GM23338 (cell line): ENCODE results near the gene TMIGD3. TPM values are rescaled to one million over a fixed set of nuclear protein-coding genes. Genes with fewer than 3 reads are reported as not detected.

Experiments used
- ATAC-seq: fragments of 200-7000 bp; cut with Tn5 transposase; 3 replicates; pipeline ENCODE4 v1.9.1; 2020
- DNase-seq: peaks from one replicate; pipeline ENCODE4 v3.0.0-alpha.2; 2015; ENCODE audit warnings: low spot score
- H2AFZ ChIP-seq: fragments of 200-600 bp; sonication (generic); 2 replicates; pipeline ENCODE4 v1.8.0; 2016; ENCODE audit warnings: antibody characterized with exemption, mild to moderate bottlenecking, moderate library complexity
- H3F3A ChIP-seq: fragments of 200-600 bp; sonication (generic); replicated peaks from 2 replicates; pipeline ENCODE4 v1.8.0; 2017; ENCODE audit warnings: antibody characterized with exemption, mixed run types, low read depth
- H3K27ac ChIP-seq: fragments of 200-600 bp; sonication (generic); 2 replicates; pipeline ENCODE4 v1.6.1; 2016; ENCODE audit warnings: low read depth
- H3K27me3 ChIP-seq: fragments of 200-600 bp; sonication (generic); 2 replicates; pipeline ENCODE4 v1.8.0; 2016; ENCODE audit warnings: mild to moderate bottlenecking, mixed run types, moderate library complexity; ENCODE audit not compliant: insufficient read depth
- H3K36me3 ChIP-seq: fragments of 200-600 bp; sonication (generic); 2 replicates; pipeline ENCODE4 v1.8.0; 2016; ENCODE audit warnings: mild to moderate bottlenecking; ENCODE audit not compliant: insufficient read depth
- H3K4me1 ChIP-seq: fragments of 200-600 bp; sonication (generic); 2 replicates; pipeline ENCODE4 v1.8.0; 2016; ENCODE audit warnings: mild to moderate bottlenecking, moderate library complexity; ENCODE audit not compliant: insufficient read depth
- H3K4me2 ChIP-seq: fragments of 200-600 bp; sonication (generic); 2 replicates; pipeline ENCODE4 v1.7.1; 2017; ENCODE audit warnings: mixed run types
- H3K4me3 ChIP-seq: fragments of 200-600 bp; sonication (generic); 2 replicates; pipeline ENCODE4 v1.6.1; 2016; ENCODE audit warnings: mixed run types
- H3K79me2 ChIP-seq: fragments of 200-600 bp; sonication (generic); replicated peaks from 2 replicates; pipeline ENCODE4 v1.8.0; 2017; ENCODE audit warnings: mild to moderate bottlenecking; ENCODE audit not compliant: insufficient read depth
- H3K9me2 ChIP-seq: fragments of 200-600 bp; sonication (generic); 2 replicates; pipeline ENCODE4 v1.8.0; 2017; ENCODE audit not compliant: insufficient read depth
- H4K20me1 ChIP-seq: fragments of 200-600 bp; sonication (generic); replicated peaks from 2 replicates; pipeline ENCODE4 v1.8.0; 2017; ENCODE audit warnings: mild to moderate bottlenecking; ENCODE audit not compliant: insufficient read depth
- H3K27ac Mint-ChIP-seq: 2 replicates; pipeline ENCODE4 v1.8.0; 2020; ENCODE audit warnings: inconsistent platforms, mild to moderate bottlenecking, moderate library complexity, mixed read lengths
- H3K27me3 Mint-ChIP-seq: 3 replicates; pipeline ENCODE4 v1.8.0; 2022; ENCODE audit warnings: low read depth, mild to moderate bottlenecking, moderate library complexity, mixed read lengths, inconsistent platforms; ENCODE audit not compliant: insufficient read depth, poor library complexity
- H3K36me3 Mint-ChIP-seq: 3 replicates; pipeline ENCODE4 v1.8.0; 2021; ENCODE audit warnings: low read depth, mild to moderate bottlenecking, inconsistent platforms, moderate library complexity, mixed read lengths
- H3K4me1 Mint-ChIP-seq: 3 replicates; pipeline ENCODE4 v1.8.0; 2020; ENCODE audit warnings: mild to moderate bottlenecking, inconsistent platforms, mixed read lengths
- H3K4me3 Mint-ChIP-seq: 3 replicates; pipeline ENCODE4 v1.8.0; 2021; ENCODE audit warnings: moderate library complexity, mild to moderate bottlenecking, inconsistent platforms, mixed read lengths
- H3K9me3 Mint-ChIP-seq: 3 replicates; pipeline ENCODE4 v1.8.0; 2020; ENCODE audit warnings: moderate library complexity, mild to moderate bottlenecking, inconsistent platforms, mixed read lengths
- CREB1 ChIP-seq: fragments of 250-450 bp; sonication (Bioruptor Pico); IDR thresholded peaks from 2 replicates; pipeline ENCODE4 v1.5.0; 2020; ENCODE audit warnings: low read depth, mild to moderate bottlenecking, moderate library complexity
- CTCF ChIP-seq, 2 experiments: fragments of 200-600 bp in 1 of 2; sonication (generic) in 1 of 2; conservative IDR thresholded peaks; 2 replicates each; pipeline versions ENCODE4 v1.5.1 to v1.6.1; 2016 to 2017; ENCODE audit warnings: antibody characterized with exemption in 2 of 2, low read depth in 2 of 2, mild to moderate bottlenecking in 2 of 2, moderate library complexity in 1 of 2
- EZH2 ChIP-seq: fragments of 200-600 bp; sonication (generic); IDR thresholded peaks from one replicate; pipeline ENCODE4 v1.8.0; 2017; ENCODE audit warnings: antibody characterized with exemption, mild to moderate bottlenecking, low read depth; ENCODE audit not compliant: unreplicated experiment
- EZH2phosphoT487 ChIP-seq: fragments of 200-600 bp; sonication (generic); IDR thresholded peaks from one replicate; pipeline ENCODE4 v1.8.1; 2018; ENCODE audit warnings: antibody characterized with exemption; ENCODE audit not compliant: unreplicated experiment
- JUNB ChIP-seq: IDR thresholded peaks from one replicate; pipeline ENCODE4 v1.6.1; 2016; ENCODE audit warnings: antibody characterized with exemption; ENCODE audit not compliant: unreplicated experiment
- NANOG ChIP-seq: IDR thresholded peaks from 2 replicates; pipeline ENCODE4 v1.6.1; 2016; ENCODE audit warnings: antibody characterized with exemption, borderline replicate concordance
- POLR2AphosphoS5 ChIP-seq: IDR thresholded peaks from 2 replicates; pipeline ENCODE4 v1.6.1; 2016; ENCODE audit warnings: antibody characterized with exemption, low read depth
- STAT1 ChIP-seq: IDR thresholded peaks from one replicate; pipeline ENCODE4 v1.6.1; 2016; ENCODE audit warnings: antibody characterized with exemption; ENCODE audit not compliant: unreplicated experiment
- ZNF114 ChIP-seq: fragments of 250-450 bp; sonication (Bioruptor Pico); IDR thresholded peaks from 2 replicates; pipeline ENCODE4 v1.5.0; 2020; ENCODE audit warnings: mild to moderate bottlenecking, moderate library complexity
- ZNF331 ChIP-seq: fragments of 250-450 bp; sonication (Bioruptor Pico); IDR thresholded peaks from 2 replicates; pipeline ENCODE4 v1.5.0; 2020; ENCODE audit warnings: low read depth, mild to moderate bottlenecking, moderate library complexity
- polyA plus RNA-seq: library from polyadenylated mRNA; unstranded; fragments of >200 nt; fragmentation: Nextera tagmentation; extraction: Ambion mirVana; gene quantifications from 2 replicates; pipeline ENCODE4 v1.2.1, GENCODE V29; 2016
- total RNA-seq: library from RNA; depleted of rRNA; stranded (reverse); fragments of >200 nt; shearing (Covaris generic); gene quantifications from 2 replicates; pipeline ENCODE4 v1.2.3, GENCODE V29; 2014
- TF ChIP-seq, protein P1 (sequence below): IDR thresholded peaks from 2 replicates; pipeline ENCODE4 v1.6.1; 2016; ENCODE audit warnings: antibody characterized with exemption
- TF ChIP-seq, protein P2 (sequence below): IDR thresholded peaks from one replicate; pipeline ENCODE4 v1.6.1; 2018; ENCODE audit warnings: antibody characterized with exemption; ENCODE audit not compliant: unreplicated experiment
- TF ChIP-seq, protein P3 (sequence below): fragments of 250-450 bp; sonication (Bioruptor Pico); IDR thresholded peaks from 2 replicates; pipeline ENCODE4 v1.5.0; 2020; ENCODE audit warnings: mild to moderate bottlenecking, moderate library complexity

TMIGD3 gene
- total and polyA plus RNA-seq, 2 experiments from 2014 or later: not detected

DNA sequence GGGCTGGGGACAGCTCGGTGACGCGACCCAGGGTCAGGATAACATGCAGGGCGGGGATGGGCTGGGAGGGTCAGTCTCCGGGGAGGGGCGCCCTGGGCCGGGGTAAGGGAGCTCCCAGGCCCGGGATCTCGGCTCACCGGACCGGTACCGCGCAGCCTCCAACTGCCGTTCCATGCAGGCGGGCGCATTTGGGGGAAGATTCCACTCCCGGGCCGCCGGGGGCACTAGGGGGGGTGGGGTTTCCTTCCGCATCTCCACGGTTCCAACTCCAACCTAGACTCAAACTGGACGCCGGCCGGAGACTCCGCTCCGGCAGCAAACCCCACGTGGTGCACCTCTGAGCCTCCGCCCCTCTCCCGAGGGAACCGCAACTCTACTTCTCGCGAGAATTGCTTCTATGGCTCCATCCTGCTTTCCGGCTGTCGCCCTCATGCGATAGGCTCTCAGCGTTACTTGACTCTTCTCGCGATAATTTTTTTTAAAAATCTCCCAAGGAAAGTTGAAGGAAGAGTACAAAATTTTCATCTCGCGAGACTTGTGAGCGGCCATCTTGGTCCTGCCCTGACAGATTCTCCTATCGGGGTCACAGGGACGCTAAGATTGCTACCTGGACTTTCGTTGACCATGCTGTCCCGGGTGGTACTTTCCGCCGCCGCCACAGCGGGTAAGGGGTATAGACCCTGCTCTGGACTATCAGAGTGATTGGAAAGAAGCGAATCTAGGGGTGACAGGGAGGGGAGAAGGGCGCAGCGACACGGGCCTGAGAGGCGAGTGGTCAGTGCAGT lies 54.3 kb downstream of the TMIGD3 start, which contains the start of the genes ATP5PB and WDR77:
TSS of gene ATP5PB (plus strand) at position 547 of the 785 bp plus-strand sequence. CDS start at position 625, 78 bp downstream.
TSS of gene WDR77 (minus strand) at position 339 of the 785 bp plus-strand sequence. CDS start at position 252, 87 bp downstream.
- peak; percentile 90 for ATAC-seq

More for the DNA sequence above, 54.3 kb downstream of the TMIGD3 start, which contains the start of the genes ATP5PB and WDR77:
- Histone ChIP-seq H3K27me3 (no peaks in the 10 kb centered on the region), H3F3A (no peaks in the 10 kb centered on the region), H3K4me2 (peak within 1 kb of the TSS; percentile 100), H3K4me3 (peak within 1 kb of the TSS; percentile 71), H3K79me2 (peaks cover 79% of the 10 kb centered on the region), H3K27ac (peak within 1 kb of the TSS; percentile 35), H4K20me1 (peaks cover 16% of the 10 kb centered on the region), H3K9me2 (no peaks in the 10 kb centered on the region), H3K4me1 (peaks cover 7% of the 10 kb centered on the region; the same call in 1 of the 2 replicates), H2AFZ (peak within 1 kb of the TSS; percentile 49), H3K36me3 (peaks cover 20% of the 10 kb centered on the region)
- peak; percentile 100 for DNase-seq
- peak within 1 kb of the TSS; percentile 100 for H3K4me3 Mint-ChIP-seq
- TF ChIP-seq POLR2AphosphoS5: peak; percentile 79
- TF ChIP-seq EZH2phosphoT487: no peak
- TF ChIP-seq ZNF331 (CRISPR knock-in tag): no peak
- TF ChIP-seq JUNB: no peak
- TF ChIP-seq EZH2: no peak
- no peak for TF ChIP-seq CTCF (conservative IDR thresholded peaks at IDR 0.05; ENCODE audit: low read depth in 2 of 2)
- TF ChIP-seq STAT1: no peak
- TF ChIP-seq, protein P1, sequence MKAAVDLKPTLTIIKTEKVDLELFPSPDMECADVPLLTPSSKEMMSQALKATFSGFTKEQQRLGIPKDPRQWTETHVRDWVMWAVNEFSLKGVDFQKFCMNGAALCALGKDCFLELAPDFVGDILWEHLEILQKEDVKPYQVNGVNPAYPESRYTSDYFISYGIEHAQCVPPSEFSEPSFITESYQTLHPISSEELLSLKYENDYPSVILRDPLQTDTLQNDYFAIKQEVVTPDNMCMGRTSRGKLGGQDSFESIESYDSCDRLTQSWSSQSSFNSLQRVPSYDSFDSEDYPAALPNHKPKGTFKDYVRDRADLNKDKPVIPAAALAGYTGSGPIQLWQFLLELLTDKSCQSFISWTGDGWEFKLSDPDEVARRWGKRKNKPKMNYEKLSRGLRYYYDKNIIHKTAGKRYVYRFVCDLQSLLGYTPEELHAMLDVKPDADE: no peak
- TF ChIP-seq, protein P2, sequence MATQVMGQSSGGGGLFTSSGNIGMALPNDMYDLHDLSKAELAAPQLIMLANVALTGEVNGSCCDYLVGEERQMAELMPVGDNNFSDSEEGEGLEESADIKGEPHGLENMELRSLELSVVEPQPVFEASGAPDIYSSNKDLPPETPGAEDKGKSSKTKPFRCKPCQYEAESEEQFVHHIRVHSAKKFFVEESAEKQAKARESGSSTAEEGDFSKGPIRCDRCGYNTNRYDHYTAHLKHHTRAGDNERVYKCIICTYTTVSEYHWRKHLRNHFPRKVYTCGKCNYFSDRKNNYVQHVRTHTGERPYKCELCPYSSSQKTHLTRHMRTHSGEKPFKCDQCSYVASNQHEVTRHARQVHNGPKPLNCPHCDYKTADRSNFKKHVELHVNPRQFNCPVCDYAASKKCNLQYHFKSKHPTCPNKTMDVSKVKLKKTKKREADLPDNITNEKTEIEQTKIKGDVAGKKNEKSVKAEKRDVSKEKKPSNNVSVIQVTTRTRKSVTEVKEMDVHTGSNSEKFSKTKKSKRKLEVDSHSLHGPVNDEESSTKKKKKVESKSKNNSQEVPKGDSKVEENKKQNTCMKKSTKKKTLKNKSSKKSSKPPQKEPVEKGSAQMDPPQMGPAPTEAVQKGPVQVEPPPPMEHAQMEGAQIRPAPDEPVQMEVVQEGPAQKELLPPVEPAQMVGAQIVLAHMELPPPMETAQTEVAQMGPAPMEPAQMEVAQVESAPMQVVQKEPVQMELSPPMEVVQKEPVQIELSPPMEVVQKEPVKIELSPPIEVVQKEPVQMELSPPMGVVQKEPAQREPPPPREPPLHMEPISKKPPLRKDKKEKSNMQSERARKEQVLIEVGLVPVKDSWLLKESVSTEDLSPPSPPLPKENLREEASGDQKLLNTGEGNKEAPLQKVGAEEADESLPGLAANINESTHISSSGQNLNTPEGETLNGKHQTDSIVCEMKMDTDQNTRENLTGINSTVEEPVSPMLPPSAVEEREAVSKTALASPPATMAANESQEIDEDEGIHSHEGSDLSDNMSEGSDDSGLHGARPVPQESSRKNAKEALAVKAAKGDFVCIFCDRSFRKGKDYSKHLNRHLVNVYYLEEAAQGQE: peak; percentile 19
- TF ChIP-seq ZNF114 (CRISPR knock-in tag): no peak
- TF ChIP-seq, protein P3, sequence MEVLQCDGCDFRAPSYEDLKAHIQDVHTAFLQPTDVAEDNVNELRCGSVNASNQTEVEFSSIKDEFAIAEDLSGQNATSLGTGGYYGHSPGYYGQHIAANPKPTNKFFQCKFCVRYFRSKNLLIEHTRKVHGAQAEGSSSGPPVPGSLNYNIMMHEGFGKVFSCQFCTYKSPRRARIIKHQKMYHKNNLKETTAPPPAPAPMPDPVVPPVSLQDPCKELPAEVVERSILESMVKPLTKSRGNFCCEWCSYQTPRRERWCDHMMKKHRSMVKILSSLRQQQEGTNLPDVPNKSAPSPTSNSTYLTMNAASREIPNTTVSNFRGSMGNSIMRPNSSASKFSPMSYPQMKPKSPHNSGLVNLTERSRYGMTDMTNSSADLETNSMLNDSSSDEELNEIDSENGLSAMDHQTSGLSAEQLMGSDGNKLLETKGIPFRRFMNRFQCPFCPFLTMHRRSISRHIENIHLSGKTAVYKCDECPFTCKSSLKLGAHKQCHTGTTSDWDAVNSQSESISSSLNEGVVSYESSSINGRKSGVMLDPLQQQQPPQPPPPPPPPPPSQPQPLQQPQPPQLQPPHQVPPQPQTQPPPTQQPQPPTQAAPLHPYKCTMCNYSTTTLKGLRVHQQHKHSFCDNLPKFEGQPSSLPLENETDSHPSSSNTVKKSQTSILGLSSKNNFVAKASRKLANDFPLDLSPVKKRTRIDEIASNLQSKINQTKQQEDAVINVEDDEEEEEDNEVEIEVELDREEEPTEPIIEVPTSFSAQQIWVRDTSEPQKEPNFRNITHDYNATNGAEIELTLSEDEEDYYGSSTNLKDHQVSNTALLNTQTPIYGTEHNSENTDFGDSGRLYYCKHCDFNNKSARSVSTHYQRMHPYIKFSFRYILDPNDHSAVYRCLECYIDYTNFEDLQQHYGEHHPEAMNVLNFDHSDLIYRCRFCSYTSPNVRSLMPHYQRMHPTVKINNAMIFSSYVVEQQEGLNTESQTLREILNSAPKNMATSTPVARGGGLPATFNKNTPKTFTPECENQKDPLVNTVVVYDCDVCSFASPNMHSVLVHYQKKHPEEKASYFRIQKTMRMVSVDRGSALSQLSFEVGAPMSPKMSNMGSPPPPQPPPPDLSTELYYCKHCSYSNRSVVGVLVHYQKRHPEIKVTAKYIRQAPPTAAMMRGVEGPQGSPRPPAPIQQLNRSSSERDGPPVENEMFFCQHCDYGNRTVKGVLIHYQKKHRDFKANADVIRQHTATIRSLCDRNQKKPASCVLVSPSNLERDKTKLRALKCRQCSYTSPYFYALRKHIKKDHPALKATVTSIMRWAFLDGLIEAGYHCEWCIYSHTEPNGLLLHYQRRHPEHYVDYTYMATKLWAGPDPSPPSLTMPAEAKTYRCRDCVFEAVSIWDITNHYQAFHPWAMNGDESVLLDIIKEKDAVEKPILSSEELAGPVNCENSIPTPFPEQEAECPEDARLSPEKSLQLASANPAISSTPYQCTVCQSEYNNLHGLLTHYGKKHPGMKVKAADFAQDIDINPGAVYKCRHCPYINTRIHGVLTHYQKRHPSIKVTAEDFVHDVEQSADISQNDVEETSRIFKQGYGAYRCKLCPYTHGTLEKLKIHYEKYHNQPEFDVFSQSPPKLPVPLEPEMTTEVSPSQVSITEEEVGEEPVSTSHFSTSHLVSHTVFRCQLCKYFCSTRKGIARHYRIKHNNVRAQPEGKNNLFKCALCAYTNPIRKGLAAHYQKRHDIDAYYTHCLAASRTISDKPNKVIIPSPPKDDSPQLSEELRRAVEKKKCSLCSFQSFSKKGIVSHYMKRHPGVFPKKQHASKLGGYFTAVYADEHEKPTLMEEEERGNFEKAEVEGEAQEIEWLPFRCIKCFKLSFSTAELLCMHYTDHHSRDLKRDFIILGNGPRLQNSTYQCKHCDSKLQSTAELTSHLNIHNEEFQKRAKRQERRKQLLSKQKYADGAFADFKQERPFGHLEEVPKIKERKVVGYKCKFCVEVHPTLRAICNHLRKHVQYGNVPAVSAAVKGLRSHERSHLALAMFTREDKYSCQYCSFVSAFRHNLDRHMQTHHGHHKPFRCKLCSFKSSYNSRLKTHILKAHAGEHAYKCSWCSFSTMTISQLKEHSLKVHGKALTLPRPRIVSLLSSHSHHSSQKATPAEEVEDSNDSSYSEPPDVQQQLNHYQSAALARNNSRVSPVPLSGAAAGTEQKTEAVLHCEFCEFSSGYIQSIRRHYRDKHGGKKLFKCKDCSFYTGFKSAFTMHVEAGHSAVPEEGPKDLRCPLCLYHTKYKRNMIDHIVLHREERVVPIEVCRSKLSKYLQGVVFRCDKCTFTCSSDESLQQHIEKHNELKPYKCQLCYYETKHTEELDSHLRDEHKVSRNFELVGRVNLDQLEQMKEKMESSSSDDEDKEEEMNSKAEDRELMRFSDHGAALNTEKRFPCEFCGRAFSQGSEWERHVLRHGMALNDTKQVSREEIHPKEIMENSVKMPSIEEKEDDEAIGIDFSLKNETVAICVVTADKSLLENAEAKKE (CRISPR knock-in tag): no peak
- no peak for TF ChIP-seq CREB1 (CRISPR knock-in tag)
- no peak for TF ChIP-seq NANOG
- H3K9me3 Mint-ChIP-seq: no peaks in the 10 kb centered on the region
- H3K27ac Mint-ChIP-seq: peak within 1 kb of the TSS; percentile 98
- H3K36me3 Mint-ChIP-seq: peaks cover 47% of the 10 kb centered on the region
- H3K4me1 Mint-ChIP-seq: peaks cover 18% of the 10 kb centered on the region
- peaks cover 9% of the 10 kb centered on the region for H3K27me3 Mint-ChIP-seq
